Fibroblast of villous mesenchyme (primary cell): ENCODE results near the gene COL27A1. TPM values are rescaled to one million over a fixed set of nuclear protein-coding genes. Genes with fewer than 3 reads are reported as not detected.

Experiments used
- DNase-seq: peaks from one replicate; pipeline ENCODE4 v3.0.0-alpha.2; 2010; ENCODE audit warnings: low read depth
- H3K4me3 ChIP-seq: 2 replicates; pipeline ENCODE4 v1.5.1; 2011; ENCODE audit warnings: low read depth, mild to moderate bottlenecking, low read length
- total RNA-seq: library from RNA; depleted of rRNA; stranded (reverse); fragments of >200 nt; gene quantifications from 2 replicates; pipeline ENCODE4 v1.2.3, GENCODE V29; 2012
- TF ChIP-seq, protein P1 (sequence below): IDR thresholded peaks from 2 replicates; pipeline ENCODE4 v1.5.1; 2012; ENCODE audit warnings: low read depth, mild to moderate bottlenecking, low read length; ENCODE audit not compliant: insufficient read depth

The COL27A1 gene
- total RNA-seq, 1 donor, result 23.3 TPM

DNA sequence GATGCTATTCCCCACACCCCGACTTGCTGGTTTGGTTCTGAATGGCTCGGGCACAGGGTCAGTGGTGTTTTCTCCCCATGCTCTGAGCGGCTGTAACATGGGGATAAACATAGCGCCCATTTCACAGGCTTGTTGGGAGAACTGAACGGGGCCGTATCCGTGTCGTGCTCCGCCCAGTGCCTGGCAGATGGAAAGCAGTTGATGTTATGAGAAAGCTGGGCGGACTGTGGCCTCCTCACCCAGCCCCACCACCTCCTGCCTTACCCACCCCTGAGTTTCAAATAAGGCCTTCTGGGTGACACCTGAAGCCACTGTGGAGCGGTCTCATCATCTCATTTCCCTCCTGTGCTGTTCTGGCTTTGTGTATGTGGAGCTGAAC, 188.8 kb downstream of the COL27A1 start:
- no peak overlapping the region for H3K4me3 ChIP-seq
- no peak for DNase-seq
- TF ChIP-seq, protein P1, sequence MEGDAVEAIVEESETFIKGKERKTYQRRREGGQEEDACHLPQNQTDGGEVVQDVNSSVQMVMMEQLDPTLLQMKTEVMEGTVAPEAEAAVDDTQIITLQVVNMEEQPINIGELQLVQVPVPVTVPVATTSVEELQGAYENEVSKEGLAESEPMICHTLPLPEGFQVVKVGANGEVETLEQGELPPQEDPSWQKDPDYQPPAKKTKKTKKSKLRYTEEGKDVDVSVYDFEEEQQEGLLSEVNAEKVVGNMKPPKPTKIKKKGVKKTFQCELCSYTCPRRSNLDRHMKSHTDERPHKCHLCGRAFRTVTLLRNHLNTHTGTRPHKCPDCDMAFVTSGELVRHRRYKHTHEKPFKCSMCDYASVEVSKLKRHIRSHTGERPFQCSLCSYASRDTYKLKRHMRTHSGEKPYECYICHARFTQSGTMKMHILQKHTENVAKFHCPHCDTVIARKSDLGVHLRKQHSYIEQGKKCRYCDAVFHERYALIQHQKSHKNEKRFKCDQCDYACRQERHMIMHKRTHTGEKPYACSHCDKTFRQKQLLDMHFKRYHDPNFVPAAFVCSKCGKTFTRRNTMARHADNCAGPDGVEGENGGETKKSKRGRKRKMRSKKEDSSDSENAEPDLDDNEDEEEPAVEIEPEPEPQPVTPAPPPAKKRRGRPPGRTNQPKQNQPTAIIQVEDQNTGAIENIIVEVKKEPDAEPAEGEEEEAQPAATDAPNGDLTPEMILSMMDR, result no peak

DNA sequence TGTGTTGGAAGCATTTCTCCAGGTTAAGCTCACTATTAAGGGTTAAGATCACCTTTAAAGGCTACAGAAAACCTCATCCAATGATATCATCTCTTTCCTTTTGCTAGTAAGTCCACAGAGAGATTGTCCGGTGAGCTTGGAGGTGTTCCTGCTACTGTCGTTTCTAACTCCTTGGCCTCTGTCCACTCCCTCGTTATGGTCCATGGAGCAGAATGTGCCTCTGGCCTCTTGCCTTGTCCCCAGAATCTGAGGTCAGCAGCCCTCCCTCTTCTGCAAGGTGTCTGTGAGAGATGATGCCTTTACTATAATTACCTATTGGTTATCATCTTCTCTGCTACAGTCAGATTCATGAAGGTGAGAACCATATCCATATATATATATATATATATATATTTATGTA, 189.4 kb downstream of the COL27A1 start:
- TF ChIP-seq, protein P1, result no peak
- H3K4me3 ChIP-seq, result no peak overlapping the region
- DNase-seq, result no peak

DNA sequence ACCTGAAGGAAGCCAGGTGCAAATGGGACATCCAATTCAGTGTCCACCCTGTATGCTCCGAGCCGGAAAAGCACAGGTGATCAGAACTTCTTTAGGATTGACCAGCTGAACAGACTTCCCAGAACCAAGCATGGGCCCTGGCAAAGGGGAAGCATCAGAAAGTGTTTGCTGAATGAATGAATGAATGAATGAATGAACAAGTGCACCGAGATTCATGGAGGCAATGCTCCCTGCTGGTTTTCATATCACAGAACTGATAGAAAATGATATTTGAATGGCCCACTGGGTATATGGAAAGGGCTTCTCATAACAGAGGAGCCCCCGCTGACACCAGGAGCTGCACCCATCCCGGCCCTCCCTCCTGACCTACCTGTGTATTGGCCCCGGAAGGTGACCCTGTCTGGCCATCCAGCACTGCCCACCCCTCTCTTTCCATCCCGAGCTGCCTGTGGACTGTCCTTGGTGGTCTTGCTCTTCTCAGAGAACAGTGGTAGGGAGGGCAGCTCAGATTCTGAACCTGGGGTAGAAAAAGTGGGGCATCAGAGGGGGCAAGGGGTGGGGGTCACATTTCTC, 190.2 kb downstream of the COL27A1 start:
- TF ChIP-seq, protein P1, result no peak
- no peak overlapping the region for H3K4me3 ChIP-seq
- DNase-seq, result no peak

DNA sequence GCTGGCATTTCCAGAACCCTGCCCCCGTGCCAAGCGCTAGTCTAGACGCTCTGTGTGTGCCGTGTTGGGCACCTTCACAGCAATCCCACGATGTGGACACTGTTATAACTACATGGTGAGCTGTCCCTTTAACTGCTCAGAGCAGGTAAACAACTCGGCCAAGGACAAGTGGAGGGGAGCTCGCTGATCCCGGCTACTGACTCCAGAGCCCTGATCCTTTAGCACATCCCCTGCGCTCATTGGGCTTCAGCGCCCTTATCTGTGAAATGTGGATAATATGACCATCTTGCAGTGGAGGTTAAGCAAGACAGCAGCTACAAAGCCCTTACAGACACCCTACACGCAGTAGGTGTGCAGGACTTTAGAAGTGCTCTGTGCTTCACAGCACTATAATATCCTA, 190.8 kb downstream of the COL27A1 start:
- no peak for DNase-seq
- TF ChIP-seq, protein P1, result no peak

GRCh38 chr9:114347675-114348074, 192.3 kb downstream of the COL27A1 start:
- DNase-seq, result no peak
- TF ChIP-seq, protein P1, result no peak
- no peak overlapping the region for H3K4me3 ChIP-seq

More for the DNA sequence above, 190.8 kb downstream of the COL27A1 start:
- H3K4me3 ChIP-seq, result no peak overlapping the region

GRCh38 chr9:114348261-114348905, 193.0 kb downstream of the COL27A1 start:
- no peak overlapping the region for H3K4me3 ChIP-seq
- DNase-seq, result no peak
- TF ChIP-seq, protein P1, result no peak
